GM19043 (cell line): ENCODE results near the gene TPD52L1.

ENCODE experiments used
- ATAC-seq: cut with Tn5 transposase; IDR thresholded peaks from one replicate; pipeline ENCODE4 v1.9.1; 2021; ENCODE audit warnings: low read depth; ENCODE audit not compliant: unreplicated experiment

The TPD52L1 gene

DNA sequence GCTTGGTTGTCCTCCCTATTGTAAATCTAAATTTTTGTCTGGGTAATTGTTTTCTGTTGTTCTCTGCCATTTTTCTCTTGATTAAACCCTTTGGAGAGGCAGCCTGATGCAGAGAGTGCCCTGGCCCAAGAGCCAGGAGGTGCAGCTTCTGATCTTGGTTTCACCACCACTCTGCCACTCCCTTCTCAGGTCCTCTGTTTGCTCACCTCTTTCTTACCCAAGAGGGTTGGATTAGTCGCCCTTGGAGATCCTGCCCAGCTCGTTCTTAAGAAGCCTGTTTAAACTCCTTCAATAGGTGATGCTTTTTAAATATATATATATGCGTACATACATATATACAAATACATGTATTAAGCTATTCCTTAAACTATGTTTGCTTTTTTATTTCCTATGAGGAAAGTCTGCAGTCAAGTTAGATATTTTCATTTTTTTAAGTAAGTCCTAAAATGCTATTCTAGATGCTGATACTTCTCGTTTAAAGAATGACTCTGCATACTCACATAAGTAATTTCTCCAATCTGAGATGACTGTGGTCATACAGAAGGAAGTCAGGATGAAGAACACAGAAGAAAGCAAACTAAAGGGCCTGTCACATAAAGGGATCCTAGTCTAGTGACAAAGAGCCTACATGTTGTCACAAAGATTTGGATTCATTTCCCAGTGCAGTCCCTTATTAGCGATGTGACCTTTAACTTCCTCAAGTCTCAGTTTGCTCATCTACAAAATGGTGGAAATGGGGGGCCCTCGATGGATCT is 19.9 kb downstream of the TPD52L1 start:
- no peak for ATAC-seq

DNA sequence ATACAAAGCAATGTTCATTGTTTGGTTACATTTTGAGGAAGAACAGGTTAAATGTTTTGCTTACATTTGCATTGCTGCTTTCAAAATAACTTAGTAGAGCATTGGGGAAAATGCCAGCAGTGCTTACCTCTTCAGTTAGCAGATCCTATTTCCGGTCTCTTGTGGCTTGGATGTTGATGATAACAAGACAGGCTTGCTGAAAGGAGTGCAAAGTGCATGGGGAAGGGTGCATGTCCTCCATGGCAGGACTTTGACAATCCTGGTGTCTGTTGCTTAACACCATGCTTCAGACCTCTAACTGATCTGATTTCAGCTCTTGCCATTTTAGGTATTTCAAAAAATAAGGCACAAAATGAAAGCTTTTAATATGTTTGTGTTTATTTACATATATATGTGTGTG is 21.1 kb downstream of the TPD52L1 start:
- ATAC-seq, result no peak

DNA sequence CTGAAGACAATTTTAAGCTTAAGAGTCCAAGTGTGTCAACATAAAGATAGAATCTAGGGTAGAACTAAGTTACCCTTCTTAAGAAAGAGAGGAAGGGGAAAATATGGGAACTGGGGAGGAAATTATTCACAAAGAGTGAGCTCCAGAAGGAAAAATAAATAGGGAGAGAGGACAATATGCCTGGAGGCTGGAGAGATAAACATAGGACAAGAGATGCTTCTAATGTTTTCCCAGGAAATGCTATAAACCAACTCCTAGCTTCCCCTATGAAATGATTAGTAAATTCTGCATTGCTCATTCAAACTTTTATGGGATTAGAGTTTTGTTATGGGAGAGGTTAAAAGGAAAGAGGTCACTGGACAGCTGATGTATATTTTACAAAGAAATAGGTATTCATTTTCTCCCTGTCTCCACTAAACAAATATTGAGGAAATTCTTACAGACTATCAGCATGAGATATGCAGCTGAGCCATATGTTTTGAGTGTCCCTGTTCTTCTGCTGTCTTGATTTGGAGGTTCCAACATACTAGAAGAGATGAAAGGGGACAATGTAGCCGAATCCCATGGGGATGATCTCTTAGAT is 22.0 kb downstream of the TPD52L1 start:
- ATAC-seq, result no peak

DNA sequence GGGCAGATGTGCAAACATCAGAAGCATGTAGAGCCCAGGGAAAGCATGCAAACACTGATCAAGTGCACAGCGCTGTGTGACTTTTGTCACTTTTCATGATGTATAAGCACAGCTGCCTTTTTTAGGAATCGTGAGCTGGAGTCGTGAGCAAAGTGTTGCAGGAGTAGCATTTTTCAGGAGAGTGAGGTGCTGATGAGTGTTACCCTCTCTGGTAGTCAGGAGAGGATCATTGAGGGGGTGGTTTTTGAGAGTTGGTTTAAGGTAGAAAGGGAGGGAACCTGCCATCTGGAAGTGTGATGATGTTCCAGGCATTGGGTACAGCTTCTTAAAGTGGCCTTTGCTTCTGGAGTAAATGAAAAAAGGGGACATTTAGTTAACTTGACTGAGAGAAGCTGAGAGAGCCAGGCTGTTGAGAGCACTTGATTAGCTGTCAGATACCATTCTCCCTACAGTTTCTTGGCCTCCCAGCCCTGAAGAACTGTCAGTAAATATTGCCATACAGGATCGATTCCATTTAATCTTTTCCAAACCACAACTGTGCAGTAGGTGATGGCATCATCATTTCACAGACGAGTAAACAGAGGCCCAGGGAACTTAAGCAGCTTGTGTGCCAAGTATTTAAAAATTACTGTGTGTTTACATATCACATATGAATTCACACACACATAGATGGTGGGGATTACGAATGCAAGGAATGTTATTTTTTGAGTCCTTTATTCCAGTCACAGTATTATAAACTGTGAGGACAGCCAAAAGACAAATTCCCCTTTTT is 28.9 kb downstream of the TPD52L1 start:
- no peak for ATAC-seq

DNA sequence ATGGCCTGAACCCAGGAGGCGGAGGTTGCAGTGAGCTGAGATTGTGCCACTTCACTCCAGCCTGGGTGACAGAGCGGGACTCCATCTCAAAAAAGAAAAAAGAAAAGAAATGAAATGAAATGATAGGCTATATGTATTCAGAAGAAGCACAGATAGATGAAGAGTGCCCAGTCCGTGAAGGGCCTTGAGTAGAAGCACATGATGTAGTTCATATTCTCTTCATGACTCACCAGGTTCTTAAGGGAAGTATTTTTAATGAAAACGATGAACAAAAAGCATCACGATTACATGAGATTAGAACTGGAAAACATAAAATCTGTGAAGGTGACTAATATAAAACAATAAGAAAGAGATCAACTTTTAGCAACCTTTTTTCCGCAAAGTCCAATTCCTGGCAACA is 29.8 kb downstream of the TPD52L1 start:
- no peak for ATAC-seq

DNA sequence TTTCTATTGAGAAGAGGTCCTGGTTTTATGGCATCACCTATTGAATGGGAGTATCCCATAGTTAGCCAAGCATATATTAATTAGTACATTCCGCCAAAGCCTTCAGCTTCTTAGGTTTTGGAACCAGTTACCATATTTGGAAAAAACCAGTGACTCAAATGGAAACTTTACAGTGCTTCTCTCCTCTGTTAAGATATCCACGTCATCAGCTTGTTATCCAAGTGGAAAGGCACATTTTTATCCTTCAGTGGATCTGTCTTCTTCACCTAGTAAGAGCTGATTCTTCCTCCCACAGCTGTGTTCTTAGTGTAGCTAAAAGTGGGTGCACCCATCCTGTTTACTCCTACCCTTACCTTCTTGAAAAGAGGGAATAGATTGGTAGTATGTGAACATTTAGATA is 34.5 kb downstream of the TPD52L1 start:
- ATAC-seq, result no peak

DNA sequence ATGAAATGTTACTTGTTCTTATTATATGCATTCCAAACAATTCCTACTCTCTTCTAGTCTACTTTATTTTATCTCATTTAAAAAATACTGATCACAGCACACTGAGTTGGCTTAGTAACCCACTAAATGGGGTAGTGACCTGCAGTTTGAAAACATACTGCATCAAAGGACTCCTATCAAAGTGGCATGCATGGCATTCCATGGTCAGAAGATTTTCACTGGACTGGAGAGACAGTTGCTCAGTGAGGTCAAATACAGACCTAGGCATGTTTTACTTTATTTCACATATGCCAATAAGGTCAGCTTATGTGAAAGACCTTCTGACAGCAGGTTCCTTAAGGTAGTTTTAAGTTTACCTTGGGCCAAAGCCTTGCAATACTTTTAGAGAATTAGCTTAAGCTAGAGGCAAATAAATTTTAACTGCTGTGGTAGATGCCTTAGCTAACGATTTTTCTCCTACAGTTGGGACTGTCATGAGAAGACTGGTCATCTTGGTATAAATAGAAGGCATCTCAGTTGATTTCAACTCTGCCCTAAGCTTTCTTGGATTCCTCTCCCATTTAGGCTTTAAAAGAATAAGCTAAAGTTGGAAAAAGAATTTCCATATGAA is 35.1 kb downstream of the TPD52L1 start:
- no peak for ATAC-seq

DNA sequence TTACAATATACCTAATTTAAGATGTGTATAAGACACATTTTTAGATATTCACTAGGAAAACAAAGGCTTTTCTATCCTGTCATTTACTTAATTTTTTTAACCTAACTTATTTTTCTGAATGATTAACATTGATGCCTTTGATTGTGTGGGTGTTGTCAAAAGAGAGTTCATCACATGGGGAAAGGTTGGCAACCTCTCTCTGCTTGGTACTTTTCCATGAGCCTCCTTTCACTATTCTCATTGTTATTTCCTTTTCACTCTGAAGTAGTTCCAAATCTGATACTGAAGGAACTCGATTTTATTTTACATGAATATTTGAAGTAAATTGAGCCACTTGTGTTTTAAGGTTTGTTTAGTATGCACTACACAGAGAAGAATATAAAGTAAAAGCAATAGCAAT is 35.9 kb downstream of the TPD52L1 start:
- ATAC-seq, result no peak

DNA sequence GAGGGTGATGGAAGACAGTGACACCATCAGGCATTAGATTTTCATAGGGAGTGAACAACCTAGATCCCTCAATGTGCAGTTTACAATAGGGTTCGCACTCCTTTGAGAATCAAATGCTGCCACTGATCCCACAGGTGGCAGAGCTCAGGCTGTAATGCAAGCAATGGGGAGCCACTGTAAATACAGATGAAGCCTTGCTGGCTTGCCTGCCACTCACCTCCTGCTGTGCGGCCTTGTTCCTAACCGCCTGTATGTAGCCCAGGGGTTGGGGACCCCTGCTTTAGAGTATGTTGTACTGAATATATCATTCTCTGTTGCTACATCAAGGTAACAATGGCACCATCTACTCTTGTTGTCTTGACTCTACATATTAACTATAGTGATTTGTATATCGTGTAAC is 37.1 kb downstream of the TPD52L1 start:
- no peak for ATAC-seq

DNA sequence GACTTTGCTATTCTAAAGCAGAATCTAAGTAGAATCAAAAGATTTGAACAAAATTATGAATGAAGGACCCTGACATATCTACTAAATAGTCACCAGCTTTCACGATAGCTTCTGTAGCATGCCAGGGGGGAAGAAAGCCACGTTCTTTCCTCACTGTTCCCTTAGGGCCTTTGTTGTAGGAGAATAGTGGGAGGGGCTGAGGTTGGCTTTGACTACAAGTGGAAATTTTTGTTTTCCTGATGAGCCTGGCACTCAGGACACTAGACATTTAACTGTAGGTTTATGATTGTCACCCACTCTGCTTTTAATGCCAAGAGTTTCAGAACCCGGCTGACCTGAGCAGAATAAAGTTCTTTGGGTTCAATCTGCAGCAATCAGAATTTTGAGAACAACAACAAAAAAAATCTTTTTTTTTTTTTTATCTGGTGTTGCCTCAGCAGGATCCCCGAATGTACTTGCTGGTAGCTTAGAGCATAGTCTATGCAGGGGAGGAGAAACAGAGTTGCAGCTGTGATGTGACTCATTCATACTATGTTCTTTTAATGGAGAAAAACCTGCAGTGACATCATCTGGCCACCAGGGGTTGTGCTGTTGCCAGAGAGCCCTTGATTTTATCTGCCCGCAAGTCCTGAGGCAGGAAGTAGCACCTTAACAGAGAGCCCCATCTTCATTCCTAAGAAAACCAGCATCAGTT is 38.5 kb downstream of the TPD52L1 start:
- ATAC-seq, result peak; percentile 96

DNA sequence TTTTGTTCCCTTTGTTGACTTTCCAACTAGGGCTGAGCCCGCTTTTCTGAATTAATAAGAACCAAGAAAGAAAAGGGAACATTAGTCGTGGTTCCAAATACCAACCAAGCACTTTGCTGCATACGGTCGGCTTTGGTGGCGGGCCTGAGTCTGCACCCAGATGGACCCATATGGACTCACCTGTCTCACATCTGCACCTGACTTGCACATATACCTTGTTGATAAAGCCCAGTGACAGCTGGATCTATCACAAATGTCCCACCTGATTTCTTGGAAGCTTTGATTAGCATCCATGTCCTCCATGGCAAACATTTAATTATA is 39.0 kb downstream of the TPD52L1 start:
- no peak for ATAC-seq

DNA sequence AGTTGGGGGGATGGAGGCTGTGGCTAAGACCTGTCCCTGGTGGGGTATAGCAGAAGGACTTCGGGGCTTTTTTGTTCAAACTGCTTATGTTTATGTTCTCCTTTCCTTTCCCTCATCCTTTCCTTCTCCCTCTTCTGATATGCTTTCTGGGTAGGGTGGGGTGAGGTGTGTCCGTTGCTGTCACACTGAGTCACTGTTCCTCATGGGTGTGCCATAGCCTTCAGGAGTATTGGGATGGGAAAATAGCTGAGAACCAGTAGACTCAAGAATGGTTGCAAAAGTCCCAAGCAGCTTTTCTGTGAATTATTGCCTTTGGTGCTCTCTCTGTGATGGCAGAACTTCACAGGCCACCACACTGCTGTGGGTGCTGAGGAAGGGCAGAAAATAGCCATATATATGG is 39.6 kb downstream of the TPD52L1 start:
- no peak for ATAC-seq

DNA sequence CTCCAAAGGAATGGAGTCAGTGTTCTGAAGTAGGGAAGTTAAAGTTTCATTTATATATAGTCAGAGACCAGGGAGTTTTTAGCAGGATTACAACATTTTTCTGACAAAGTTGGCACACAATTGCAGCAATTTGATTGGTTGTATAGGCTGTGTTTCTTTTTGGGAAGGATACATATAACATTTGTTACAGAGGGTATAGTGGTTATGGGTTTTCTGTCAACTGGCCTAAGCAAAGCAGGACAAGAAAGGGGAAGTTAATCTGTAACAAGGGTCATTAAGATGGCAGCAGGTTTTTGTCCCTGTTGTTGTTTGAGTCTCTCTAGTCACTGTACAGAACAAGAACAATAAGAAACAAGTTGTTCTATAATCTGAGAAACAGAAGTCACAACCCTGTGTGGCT is 41.4 kb downstream of the TPD52L1 start:
- no peak for ATAC-seq

DNA sequence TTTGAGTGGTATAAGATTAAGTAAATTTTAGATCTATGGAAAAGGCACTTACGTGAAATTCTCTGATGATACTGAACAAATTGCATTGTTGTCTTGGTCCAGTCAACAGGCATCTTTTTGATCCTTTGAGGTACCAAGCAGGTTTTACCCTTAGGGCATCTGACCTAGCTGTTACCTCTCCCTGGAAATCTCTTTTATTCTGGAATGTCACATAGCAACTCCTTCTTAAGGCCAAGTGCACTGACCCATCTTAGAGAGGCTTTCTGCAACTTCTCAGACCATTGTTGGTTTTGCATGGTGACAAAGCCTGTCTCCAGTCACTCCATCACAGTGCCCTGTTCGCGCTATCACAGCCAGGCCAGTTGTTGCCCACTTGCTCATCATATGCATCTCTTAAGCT is 42.0 kb downstream of the TPD52L1 start:
- no peak for ATAC-seq

DNA sequence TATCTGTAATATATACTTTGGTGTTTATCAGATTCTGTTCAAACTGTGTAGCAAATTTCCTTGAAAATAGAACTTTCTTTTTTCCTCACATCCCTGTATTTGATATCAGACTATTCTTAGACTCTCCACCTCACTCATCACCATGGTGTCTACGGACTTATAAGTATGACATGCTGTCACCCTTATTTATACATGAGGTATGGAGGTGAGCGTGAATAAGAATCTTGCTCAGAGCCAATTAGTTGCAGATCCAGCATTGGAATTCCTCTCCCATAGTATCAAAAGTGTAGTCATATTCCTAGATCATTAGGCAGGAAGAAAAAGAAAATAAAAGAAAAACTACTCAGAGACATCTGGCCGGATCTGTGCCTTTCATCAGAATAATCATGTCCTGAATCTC is 43.0 kb downstream of the TPD52L1 start:
- no peak for ATAC-seq

DNA sequence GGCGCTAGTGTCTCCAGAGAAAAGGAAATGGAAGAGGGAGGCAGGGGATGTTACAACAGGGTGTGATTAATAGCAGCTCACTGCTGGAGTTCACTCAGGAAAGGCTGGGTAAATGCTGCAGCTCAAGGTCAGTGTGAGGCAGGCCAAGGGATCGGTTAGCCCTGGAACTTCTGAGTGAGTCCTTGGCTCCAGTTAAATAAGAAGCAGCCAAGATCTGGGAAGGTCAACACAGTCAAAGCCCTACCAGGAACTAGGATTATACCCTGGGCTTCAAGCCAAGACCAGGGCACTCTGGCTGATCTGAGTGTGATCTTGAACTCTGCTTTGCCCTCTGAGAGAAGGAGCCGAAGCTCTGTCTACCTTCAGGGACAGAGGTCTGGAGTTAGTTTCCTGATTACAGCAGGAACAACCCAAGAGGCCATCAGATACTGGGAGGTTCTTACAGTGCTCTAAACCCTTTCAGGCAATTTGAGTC is 44.3 kb downstream of the TPD52L1 start:
- ATAC-seq, result no peak

DNA sequence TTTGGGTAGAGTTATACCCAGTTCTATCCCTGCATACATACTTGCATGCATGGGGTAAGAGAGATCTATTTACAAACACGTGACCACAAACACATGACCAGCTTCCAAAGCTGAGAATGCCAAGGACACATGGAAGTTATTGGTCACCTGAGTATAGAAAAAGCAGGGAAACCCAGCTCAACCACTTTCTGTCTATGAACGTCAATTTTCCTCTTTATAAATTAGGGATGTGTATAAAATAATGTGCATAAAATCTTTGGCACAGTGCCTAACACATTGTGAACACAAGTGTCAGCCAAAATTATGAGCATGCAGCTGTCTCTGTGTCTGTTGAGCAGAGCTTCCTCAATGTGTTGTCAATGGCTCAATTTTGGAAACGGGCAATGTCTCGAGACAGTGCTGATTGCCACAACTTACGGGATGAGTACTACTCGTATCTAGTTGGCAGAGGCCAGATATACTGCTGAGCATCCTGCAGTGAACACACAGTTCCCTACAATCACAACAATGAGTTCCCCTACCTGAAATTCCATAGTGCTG is 44.9 kb downstream of the TPD52L1 start:
- no peak for ATAC-seq

DNA sequence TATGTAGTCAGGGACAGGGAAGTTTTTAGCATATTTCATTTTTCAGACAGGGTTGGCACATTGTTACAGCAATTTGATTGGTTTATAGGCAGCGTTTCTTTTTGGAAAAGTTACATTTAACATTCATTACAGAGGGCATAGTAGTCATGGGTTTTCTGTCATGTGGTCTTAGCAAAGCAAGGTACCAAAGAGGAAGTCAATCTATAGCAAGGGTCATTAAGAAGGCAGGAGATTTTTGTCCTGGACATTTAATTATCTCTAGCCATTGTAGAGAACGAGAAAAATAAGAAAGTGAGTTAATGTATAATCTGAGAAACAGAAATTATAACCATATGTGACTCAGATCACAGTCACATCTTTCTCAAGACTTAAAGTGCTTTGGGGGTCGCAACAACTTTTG is 47.4 kb downstream of the TPD52L1 start:
- ATAC-seq, result no peak

DNA sequence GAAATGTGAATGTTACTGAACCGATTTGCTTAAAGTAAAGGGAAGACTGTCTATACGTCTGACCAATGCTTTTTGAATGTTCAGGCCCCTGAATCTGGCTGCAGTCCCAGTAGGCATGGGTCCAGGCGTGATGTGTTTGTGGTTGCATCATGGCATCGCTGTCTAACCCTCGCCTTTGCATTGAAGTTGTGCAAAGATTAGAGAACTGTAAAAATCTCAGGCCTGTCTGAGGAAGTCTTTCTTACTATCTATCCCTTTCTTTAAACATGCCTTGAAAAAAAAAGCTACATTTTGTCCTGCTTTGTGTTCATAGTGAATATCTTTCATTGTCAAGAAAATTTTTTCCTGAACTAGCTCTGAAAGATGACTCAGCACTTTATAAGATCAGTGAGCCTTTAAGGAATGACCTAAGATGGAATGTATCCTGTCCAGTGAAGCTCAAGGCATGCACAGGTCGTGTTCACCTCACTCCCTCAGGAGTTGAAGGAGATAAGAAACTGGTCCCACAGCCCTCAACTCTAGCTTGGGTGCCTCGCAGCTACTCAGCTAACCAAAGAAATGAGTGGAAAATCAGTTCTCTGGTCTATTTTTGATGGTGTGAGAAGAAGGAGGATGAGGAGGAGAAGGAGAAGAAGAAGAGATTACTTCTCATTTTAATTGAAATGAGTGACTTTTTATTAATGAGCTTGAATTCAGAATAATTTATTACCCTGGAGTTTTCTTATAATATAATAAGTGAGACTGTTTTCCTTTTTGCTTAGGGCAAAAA is 48.6 kb downstream of the TPD52L1 start:
- no peak for ATAC-seq

DNA sequence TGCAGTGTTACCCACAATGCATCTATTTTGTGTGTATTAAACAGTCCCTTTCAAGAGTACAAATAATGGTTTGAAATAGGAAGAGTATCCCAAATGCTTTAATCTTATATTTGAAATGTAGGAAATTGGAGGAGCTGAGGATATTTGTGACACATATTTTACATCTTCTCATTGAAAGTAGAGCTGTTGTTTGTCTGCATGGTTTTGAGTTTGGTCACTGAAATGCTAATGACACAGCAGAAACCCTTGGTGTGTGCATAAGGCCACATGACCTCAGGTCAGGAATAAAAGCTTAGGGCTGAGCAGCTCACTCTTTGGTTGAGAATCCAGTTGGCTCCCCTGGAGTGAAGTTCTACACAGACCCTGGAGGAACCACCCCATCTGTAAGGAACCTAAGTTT is 49.8 kb downstream of the TPD52L1 start:
- ATAC-seq, result no peak
